Right cardiac atrium (tissue), 5 donors: ENCODE measurements around the gene MAEA. TPM values are rescaled to one million over a fixed set of nuclear protein-coding genes. Genes with fewer than 3 reads are reported as not detected.

Experiments used
- ATAC-seq, 2 donors: fragments of 200-7000 bp; cut with Tn5 transposase; one replicate each; pipeline versions ENCODE4 v1.8.0 to v1.9.1; 2020; ENCODE audit warnings: moderate library complexity in 2 of 2, mild to moderate bottlenecking in 1 of 2
- DNase-seq, 3 donors: peaks; one replicate each; pipeline ENCODE4 v3.0.0-alpha.2; 2020
- H3K27ac ChIP-seq: one replicate; pipeline ENCODE4 v1.5.1; 2013; ENCODE audit warnings: mild to moderate bottlenecking, low read length, control low read depth, moderate library complexity
- H3K27me3 ChIP-seq: one replicate; pipeline ENCODE4 v1.6.1; 2013; ENCODE audit not compliant: control insufficient read depth, insufficient read depth
- H3K4me1 ChIP-seq: one replicate; pipeline ENCODE4 v1.6.1; 2013; ENCODE audit warnings: low read length; ENCODE audit not compliant: control insufficient read depth, insufficient read depth
- H3K4me3 ChIP-seq: one replicate; pipeline ENCODE4 v1.5.1; 2013; ENCODE audit warnings: low read length, control low read depth
- H3K9me3 ChIP-seq: one replicate; pipeline ENCODE4 v1.6.1; 2013; ENCODE audit warnings: low read length; ENCODE audit not compliant: control insufficient read depth
- WGBS: extraction: QIAGEN DNeasy Blood & Tissue Kit; methylation state at CpG from one replicate; pipeline ENCODE4 v1.1.7; 2013; 5-methylcytosine and 5-hydroxymethylcytosine counted together
- intact Hi-C, 4 donors: fragments of 100-400 bp; cut with DNase I; formaldehyde crosslinking; loops; one replicate each; pipeline versions ENCODE4 v1.11.0 to v1.14.0; 2022 to 2023
- polyA plus RNA-seq: library from polyadenylated mRNA; stranded (reverse); fragments of 200-250 nt; gene quantifications from one replicate; pipeline ENCODE4 v1.2.3, GENCODE V29; 2013
- total RNA-seq, 4 donors: library from RNA; stranded (reverse); fragmentation: NEBNext Ultra II Directional; extraction: Animal tissue kit (Norgen Biotek cat#: 25700); gene quantifications; one replicate each; pipeline ENCODE4 v1.2.1, GENCODE V29; 2021
- donor health status: healthy with polysubstance abuse.
- donor health status: DM: no; HTN: yes; CAD: no.
- donor health status: DM: no; HTN: no; CAD: no.
- donor health status: DM: no; HTN: yes; CAD: no; lungs with severe emphysema.
- donor health status: DM: yes; HTN: yes; CAD: no.

MAEA gene
- total and polyA plus RNA-seq, 5 donors, result 51.6 to 61.8 (median 58.5) TPM

DNA sequence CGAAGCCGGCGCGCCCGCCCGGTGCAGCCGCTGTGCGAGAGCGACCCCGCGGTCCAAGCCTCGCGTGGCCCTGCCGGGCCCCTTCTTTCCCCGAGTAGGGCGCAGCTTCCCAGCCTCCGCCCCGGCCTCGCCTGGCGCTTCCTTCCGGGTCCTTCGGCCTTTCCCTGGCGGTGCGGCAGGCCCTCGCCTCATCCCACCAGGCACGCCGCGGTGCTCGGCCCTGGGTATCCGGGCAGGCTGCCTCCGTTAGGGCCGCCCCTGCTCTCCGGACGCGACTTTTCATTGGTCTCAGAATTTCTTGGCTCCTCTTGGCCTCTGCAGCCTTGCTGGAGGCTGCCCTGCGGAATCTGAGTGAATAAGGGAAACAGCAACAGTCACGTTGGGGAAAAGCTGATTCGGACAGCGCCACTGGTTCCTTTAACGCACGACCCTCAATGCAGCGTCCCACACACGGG is 57.7 kb downstream of the MAEA start:
- under 1% methylated on average over 43 of the region's 43 CpGs for WGBS
- no peaks in the 10 kb centered on the region for H3K9me3 ChIP-seq
- peak overlapping the region; percentile 65 for H3K27ac ChIP-seq
- DNase-seq (peak; percentile 88 to 93 (median 93)), ATAC-seq (peak; percentile 61 to 66)
- intact Hi-C loops, result loop anchor here (2.0 to 10.0 kb wide), 4 partner anchors 53 to 215 kb away; partner anchors contain the start of gene CTBP1 (in 2 of the 4)
- no peaks in the 10 kb centered on the region for H3K27me3 ChIP-seq
- H3K4me1 ChIP-seq, result no peaks in the 10 kb centered on the region
- peak overlapping the region; percentile 46 for H3K4me3 ChIP-seq

DNA sequence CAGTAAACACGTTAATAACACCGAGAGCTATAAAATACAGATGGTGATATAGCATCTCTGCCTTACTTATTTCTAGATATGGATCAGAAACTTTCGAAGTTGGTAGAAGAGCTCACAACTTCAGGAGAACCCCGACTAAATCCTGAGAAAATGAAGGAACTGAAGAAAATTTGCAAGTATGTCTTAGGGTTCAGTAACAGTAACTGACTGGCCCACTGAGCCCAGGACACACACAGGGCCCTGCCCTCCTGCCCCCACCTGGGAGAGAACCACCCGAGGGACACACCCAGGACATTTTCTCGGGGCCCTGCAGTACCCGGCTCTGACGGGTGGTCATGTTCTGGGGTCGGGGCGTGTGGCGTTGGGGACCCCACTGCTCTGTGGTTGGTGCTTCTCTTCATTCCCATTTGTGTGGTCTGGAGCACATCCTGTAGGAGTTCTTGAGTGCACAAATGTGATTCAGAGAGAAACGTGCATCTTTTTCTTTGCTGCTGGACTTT is 58.4 kb downstream of the MAEA start:
- Histone ChIP-seq H3K27me3 (no peaks in the 10 kb centered on the region), H3K27ac (peak overlapping the region; percentile 65), H3K9me3 (no peaks in the 10 kb centered on the region), H3K4me3 (peak overlapping the region; percentile 46), H3K4me1 (no peaks in the 10 kb centered on the region)
- ATAC-seq (no peak), DNase-seq (peak; percentile 30 to 57 (median 49))
- intact Hi-C loops, result loop anchor here in 3 of 4 donors (5.0 to 10.0 kb wide), 3 partner anchors 53 to 216 kb away; no protein-coding TSS in a partner anchor
- 70% methylated on average over 12 of the region's 12 CpGs for WGBS

DNA sequence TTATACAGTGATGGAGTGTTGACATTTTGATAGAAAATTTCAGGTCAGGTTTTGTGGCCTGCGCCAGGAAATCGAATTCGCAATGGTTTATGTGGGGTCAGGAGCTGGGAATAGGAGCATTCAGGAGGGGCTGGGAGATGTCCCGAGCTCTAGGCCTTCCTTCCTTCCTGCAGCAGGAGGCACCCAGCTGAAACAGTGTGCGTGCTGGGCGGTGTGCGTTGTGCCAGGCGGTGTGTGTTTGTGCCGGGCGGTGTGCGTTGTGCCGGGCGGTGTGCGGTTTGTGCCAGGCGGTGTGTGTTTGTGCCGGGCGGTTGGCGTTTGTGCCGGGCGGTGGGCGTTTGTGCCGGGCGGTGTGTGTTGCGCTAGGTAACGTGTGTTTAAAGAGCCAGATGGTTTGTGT is 59.1 kb downstream of the MAEA start:
- ATAC-seq (no peak), DNase-seq (peak; percentile 15 to 48 (median 41))
- no peaks in the 10 kb centered on the region for H3K9me3 ChIP-seq
- no peak overlapping the region for H3K27ac ChIP-seq
- H3K4me3 ChIP-seq, result no peak overlapping the region
- H3K4me1 ChIP-seq, result no peaks in the 10 kb centered on the region
- H3K27me3 ChIP-seq, result no peaks in the 10 kb centered on the region
- WGBS, result 91% methylated on average over 25 of the region's 25 CpGs
- intact Hi-C loops, result loop anchor here in 3 of 4 donors (5.0 to 10.0 kb wide), 3 partner anchors 54 to 216 kb away; no protein-coding TSS in a partner anchor

DNA sequence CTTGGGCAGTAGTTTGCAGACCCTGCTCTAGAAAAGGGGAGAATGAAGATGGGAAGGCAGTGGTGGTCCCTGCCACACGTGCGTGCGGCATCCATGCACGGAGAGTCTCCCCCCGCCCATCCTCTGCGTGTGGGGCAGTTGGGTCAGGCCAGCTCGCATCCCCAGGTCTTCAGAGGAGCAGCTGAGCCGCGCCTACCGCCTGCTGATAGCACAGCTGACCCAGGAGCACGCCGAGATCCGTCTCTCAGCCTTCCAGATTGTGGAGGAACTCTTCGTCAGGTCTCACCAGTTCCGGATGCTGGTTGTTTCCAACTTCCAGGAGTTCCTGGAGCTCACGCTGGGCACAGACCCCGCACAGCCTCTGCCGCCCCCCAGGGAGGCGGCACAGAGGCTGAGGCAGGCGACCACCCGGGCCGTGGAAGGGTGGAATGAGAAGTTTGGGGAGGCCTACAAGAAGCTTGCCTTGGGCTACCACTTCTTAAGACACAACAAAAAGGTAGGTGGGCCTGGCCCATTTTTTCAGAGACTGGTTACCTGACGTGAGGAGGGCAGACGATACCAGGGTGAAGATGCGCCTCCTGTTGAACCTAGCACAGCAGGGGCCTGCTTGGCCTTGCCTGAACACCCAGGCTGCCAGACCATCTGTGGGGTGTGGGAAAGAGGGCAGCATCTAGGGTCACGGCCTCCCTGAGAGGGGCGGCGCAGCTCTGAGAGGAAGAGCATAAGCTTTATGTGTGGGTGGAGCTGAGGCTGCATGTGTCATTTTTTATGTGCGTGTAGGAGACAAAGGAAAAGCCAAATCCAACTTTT is 59.9 kb downstream of the MAEA start:
- intact Hi-C loops, result loop anchor here in 3 of 4 donors (5.0 to 10.0 kb wide), 5 partner anchors 55 to 375 kb away; partner anchors contain the start of genes TACC3 (in 1 of the 3) and TMEM129 (in 1 of the 3)
- H3K4me3 ChIP-seq, result no peak overlapping the region
- 91% methylated on average over 29 of the region's 29 CpGs for WGBS
- peak; percentile 20 to 57 (median 49) for DNase-seq
- no peaks in the 10 kb centered on the region for H3K27me3 ChIP-seq
- H3K27ac ChIP-seq, result no peak overlapping the region
- no peak for ATAC-seq
- H3K9me3 ChIP-seq, result no peaks in the 10 kb centered on the region
- H3K4me1 ChIP-seq, result no peaks in the 10 kb centered on the region

DNA sequence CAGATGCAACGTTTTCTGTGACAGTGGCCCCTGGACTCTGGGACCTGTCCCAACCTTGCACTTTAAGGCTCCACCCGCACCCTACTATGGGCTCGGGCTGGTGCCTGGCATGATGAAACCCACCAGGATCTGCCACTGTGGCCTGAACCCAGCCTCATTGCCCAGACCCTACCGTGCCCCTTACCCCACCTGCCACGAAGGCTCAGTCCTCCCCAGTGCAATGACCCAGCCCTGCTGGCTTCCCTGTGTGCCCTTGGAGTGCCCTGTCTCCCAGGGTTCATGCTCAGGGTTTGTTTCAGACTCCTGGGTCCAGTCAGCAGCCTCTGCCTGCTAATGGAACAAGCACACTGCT is 60.5 kb downstream of the MAEA start:
- Histone ChIP-seq H3K27ac (no peak overlapping the region), H3K4me1 (no peaks in the 10 kb centered on the region), H3K4me3 (no peak overlapping the region), H3K27me3 (no peaks in the 10 kb centered on the region), H3K9me3 (no peaks in the 10 kb centered on the region)
- no peak for ATAC-seq
- intact Hi-C loops, result loop anchor here in 1 of 4 donors (10.0 kb wide), 2 partner anchors 215 to 375 kb away; partner anchors contain the start of genes TACC3 and TMEM129
- 90% methylated on average over 5 of the region's 5 CpGs for WGBS
- peak in 2 of 3 donors; percentile 6 to 47 for DNase-seq

DNA sequence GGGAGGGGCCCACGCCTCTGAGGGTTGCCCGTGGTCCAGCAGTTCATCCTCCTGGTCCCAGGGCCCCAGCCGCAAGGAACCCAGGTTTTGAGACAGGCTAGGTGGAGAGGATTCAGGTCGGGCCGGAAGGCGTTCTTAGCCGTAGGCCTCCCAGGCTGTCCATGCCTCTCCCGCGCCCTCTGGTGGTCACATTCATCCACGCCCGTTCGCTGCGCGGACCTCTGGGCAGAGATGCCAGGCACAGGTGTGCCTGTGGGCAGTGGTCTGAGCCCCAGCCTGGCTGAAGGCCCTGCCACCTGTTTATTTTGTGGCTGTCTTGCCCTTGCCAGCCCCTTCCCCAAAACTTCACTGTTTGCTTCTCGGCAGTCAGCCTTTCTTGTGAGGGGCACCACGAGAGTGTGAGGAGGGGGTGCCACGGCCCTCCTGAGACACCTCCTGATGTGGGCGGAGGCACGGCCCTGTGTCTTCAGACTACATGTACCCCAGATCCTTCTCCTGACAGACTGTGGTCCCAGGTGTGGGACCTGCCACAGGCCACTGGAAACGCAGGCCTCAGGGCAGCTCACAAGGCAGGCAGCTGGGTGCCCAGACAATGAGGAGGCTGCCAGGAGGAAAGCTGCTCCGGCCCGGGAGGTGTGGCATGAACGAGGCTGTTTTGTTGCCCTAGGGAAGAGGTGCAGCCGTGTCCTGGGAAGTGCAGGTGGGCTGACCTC is 62.3 kb downstream of the MAEA start:
- Histone ChIP-seq H3K9me3 (no peaks in the 10 kb centered on the region), H3K27ac (no peak overlapping the region), H3K4me1 (no peaks in the 10 kb centered on the region), H3K27me3 (no peaks in the 10 kb centered on the region), H3K4me3 (no peak overlapping the region)
- intact Hi-C loops, result loop anchor here in 2 of 4 donors (2.0 to 10.0 kb wide), 3 partner anchors 217 to 373 kb away; partner anchors contain the start of genes TACC3 (in 1 of the 2) and TMEM129 (in 1 of the 2)
- ATAC-seq (peak; percentile 15 to 20), DNase-seq (peak; percentile 85 to 94 (median 93))
- 37% methylated on average over 24 of the region's 24 CpGs for WGBS

DNA sequence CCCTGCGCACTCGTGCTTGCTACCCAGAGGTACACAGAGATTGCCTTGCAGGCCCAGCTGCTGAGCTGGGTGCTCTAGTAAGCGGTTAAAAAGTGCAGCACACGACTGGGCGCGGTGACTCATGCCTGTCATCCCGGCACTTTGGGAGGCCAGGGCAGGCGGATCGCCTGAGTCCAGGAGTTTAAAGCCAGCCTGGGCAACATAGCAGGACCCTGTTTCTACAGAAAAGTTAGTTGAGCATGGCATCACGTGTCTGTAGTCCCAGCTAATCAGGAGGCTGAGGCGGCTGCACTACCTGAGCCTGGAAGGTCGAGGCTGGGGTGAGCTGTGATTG is 62.8 kb downstream of the MAEA start:
- ATAC-seq (no peak), DNase-seq (peak in 1 of 3 donors; percentile 48)
- Histone ChIP-seq H3K4me1 (no peaks in the 10 kb centered on the region), H3K27ac (no peak overlapping the region), H3K9me3 (no peaks in the 10 kb centered on the region), H3K27me3 (no peaks in the 10 kb centered on the region), H3K4me3 (no peak overlapping the region)
- intact Hi-C loops, result loop anchor here in 2 of 4 donors (2.0 to 10.0 kb wide), 3 partner anchors 218 to 372 kb away; partner anchors contain the start of genes TACC3 (in 1 of the 2) and TMEM129 (in 1 of the 2)
- WGBS, result 90% methylated on average over 12 of the region's 12 CpGs

DNA sequence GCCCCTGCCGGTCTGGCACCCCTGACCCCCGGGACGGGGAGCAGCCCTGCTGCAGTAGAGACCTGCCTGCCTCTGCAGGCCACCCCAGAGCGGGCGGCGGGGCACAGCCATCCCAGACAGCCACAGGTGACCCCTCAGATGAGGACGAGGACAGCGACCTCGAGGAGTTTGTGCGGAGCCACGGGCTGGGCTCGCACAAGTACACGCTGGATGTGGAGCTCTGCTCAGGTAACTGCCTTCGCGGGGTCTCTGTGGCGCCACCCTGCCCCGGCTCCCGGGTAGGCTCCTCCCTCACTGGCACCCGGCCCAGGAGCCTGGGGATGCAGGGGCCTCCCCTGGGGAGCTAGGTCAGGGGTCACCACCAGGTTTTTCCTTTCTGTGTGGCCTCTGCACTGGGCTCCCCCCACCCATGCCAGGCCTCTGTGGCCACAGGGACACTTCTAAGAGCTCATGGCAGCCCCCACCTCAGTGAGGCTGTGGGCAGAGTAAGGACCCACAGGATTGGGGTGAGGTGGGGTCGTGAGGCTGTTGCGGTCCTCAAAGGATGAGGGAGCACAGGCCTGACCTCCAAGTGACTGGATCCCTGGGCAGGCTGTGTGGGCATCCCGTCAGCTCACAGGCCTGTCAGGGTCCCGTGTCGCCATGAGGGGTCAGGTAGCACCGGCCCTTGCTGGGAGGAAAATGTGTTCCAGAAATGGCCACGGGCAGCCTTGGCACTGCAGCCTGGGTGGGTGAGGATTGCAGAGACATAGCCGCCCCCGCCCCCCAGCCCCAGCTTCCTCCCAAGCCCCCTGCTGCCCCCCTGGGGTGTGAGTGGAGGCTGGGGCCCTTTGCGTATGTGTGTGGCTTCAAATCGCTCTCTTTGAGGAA is 63.7 kb downstream of the MAEA start:
- Histone ChIP-seq H3K4me1 (no peaks in the 10 kb centered on the region), H3K27me3 (no peaks in the 10 kb centered on the region), H3K27ac (no peak overlapping the region), H3K4me3 (no peak overlapping the region), H3K9me3 (no peaks in the 10 kb centered on the region)
- peak in 2 of 3 donors; percentile 54 to 64 for DNase-seq
- no peak for ATAC-seq
- 89% methylated on average over 30 of the region's 30 CpGs for WGBS
- intact Hi-C loops, result loop anchor here in 2 of 4 donors (2.0 to 10.0 kb wide), 3 partner anchors 219 to 371 kb away; partner anchors contain the start of genes TACC3 (in 1 of the 2) and TMEM129 (in 1 of the 2)

DNA sequence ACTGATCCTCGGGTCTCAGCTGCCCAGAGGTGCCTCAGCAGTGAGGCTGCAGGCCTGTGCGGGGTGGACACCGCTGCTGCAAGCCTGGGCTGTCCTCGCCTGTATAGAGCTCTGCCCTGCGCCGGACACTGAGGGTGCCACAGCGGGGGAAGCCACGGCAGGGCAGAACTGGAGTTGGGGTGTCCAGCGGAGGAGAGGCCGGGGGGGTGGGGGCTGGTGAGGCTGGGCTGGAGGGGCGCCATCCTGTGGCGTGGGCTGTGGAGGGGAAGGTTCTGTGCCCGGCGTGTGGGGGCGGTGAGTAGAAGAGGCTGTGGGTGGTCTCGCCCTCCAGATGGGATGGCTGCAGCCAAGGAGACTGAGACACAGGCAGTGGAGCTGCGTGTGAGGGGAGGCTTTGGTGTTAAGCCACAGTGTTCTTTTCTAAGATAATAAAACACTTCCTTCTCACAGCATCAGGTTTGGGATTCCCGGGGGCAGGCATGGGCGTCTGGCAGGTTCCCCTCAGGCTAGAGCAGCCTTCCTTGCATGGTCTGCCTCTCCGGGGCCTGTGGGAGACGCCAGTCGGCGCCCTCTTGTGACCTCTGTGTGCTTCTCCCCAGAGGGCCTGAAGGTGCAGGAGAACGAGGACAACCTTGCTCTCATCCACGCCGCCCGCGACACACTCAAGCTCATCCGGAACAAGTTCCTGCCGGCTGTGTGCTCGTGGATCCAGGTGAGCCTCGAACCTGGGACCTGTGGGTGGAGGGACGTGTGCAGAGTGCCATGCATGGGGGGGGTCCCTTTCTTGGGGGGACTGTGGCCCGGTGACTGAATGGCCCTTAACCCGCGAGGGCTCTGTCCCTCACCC is 64.7 kb downstream of the MAEA start:
- Histone ChIP-seq H3K4me1 (no peaks in the 10 kb centered on the region), H3K27me3 (no peaks in the 10 kb centered on the region), H3K27ac (no peak overlapping the region), H3K4me3 (no peak overlapping the region), H3K9me3 (no peaks in the 10 kb centered on the region)
- WGBS, result 91% methylated on average over 36 of the region's 36 CpGs
- no peak for ATAC-seq
- intact Hi-C loops, result loop anchor here in 1 of 4 donors (10.0 kb wide), 2 partner anchors 220 to 370 kb away; partner anchors contain the start of genes TACC3 and TMEM129
- peak in 2 of 3 donors; percentile 44 to 59 for DNase-seq
